Fibroblast of lung (primary cell): ENCODE data around the gene WDR37.

ENCODE experiments used
- EZH2 ChIP-seq: IDR thresholded peaks from 2 replicates; pipeline ENCODE4 v1.5.1; 2012; ENCODE audit warnings: low read length, control low read depth, mild to moderate bottlenecking; ENCODE audit errors: missing control alignments
- TF ChIP-seq, protein P1 (sequence below), 2 donors: IDR thresholded peaks in 1 of 2; conservative IDR thresholded peaks in 1 of 2; 1 replicate in 1 of 2; 2 replicates in 1 of 2; pipeline ENCODE4 v1.5.1; 2011 to 2012; ENCODE audit warnings: low read length in 2 of 2, control low read depth in 1 of 2, inconsistent platforms in 1 of 2, low read depth in 1 of 2, mild to moderate bottlenecking in 1 of 2

DNA sequence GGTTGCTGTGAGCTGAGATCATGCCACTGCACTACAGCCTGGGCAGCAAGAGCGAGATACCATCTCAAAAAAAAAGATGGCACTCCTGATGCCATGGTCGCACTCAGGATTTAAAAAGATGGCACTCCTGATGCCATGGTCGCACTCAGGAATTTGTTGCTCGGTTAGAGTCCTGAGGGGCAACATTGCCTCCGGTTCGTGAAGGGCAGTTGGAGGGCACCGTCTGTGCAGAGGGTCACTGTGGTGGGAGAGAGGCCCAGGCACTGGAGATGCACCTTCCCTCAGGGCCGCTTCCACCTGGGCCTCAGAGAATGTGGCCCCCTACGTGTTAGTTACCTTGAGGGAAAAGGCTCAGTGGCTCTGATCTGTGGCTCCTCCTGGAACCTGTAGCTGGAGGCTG, 49.6 kb upstream of the WDR37 start:
- TF ChIP-seq, protein P1, sequence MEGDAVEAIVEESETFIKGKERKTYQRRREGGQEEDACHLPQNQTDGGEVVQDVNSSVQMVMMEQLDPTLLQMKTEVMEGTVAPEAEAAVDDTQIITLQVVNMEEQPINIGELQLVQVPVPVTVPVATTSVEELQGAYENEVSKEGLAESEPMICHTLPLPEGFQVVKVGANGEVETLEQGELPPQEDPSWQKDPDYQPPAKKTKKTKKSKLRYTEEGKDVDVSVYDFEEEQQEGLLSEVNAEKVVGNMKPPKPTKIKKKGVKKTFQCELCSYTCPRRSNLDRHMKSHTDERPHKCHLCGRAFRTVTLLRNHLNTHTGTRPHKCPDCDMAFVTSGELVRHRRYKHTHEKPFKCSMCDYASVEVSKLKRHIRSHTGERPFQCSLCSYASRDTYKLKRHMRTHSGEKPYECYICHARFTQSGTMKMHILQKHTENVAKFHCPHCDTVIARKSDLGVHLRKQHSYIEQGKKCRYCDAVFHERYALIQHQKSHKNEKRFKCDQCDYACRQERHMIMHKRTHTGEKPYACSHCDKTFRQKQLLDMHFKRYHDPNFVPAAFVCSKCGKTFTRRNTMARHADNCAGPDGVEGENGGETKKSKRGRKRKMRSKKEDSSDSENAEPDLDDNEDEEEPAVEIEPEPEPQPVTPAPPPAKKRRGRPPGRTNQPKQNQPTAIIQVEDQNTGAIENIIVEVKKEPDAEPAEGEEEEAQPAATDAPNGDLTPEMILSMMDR (conservative IDR thresholded peaks at IDR 0.05 in 1 of 2, IDR thresholded peaks at IDR 0.05 in 1 of 2; ENCODE audit: low read depth in 1 of 2, low read length in 2 of 2) = no peak
- no peak for TF ChIP-seq EZH2
